K562 (cell line): Measurements from ENCODE around the gene MAST3. TPM values are rescaled to one million over a fixed set of nuclear protein-coding genes. Genes with fewer than 3 reads are reported as not detected.
A peak's percentile ranks its signal among the peaks of the same experiment; 100 is the strongest.

Experiments
- CHD2 ChIP-seq: IDR thresholded peaks from 2 replicates; pipeline ENCODE4 v1.6.1; 2011; ENCODE audit warnings: low read depth, low read length
- HCFC1 ChIP-seq: IDR thresholded peaks from 2 replicates; pipeline ENCODE4 v1.6.1; 2012; ENCODE audit warnings: low read depth, low read length, improper control_type of control experiment
- IFI16 ChIP-seq: fragments of 250-450 bp; sonication (Bioruptor Pico); IDR thresholded peaks from 2 replicates; pipeline ENCODE4 v2.1.2; 2022; ENCODE audit warnings: mild to moderate bottlenecking, inconsistent platforms
- KLF16 ChIP-seq: IDR thresholded peaks from 2 replicates; pipeline ENCODE4 v1.6.1; 2016; ENCODE audit warnings: antibody characterized with exemption
- KLF6 ChIP-seq: fragments of 250-450 bp; sonication (Bioruptor Pico); IDR thresholded peaks from 2 replicates; pipeline ENCODE4 v1.4.0; 2020; ENCODE audit warnings: mild to moderate bottlenecking, moderate library complexity, borderline replicate concordance
- LCOR ChIP-seq: sonication (generic); formaldehyde crosslinking; IDR thresholded peaks from 2 replicates; pipeline ENCODE4 v1.8.0; 2022; ENCODE audit warnings: mild to moderate bottlenecking, missing genetic modification reagents
- NFE2L1 ChIP-seq: fragments of 450-650 bp; IDR thresholded peaks from 2 replicates; pipeline ENCODE4 v1.6.1; 2016; ENCODE audit warnings: missing genetic modification characterization, low read depth, mild to moderate bottlenecking, missing compliant biosample characterization, moderate library complexity, borderline replicate concordance
- RBM25 ChIP-seq: fragments of 200-400 bp; formaldehyde crosslinking; IDR thresholded peaks from 2 replicates; pipeline ENCODE4 v1.6.1; 2018; ENCODE audit warnings: low read length, low read depth, moderate library complexity; ENCODE audit not compliant: severe bottlenecking
- TCF7 ChIP-seq: sonication (generic); IDR thresholded peaks from 2 replicates; pipeline ENCODE4 v1.6.1; 2016; ENCODE audit warnings: antibody characterized with exemption, borderline replicate concordance
- THRAP3 ChIP-seq: fragments of 450-650 bp; IDR thresholded peaks from 2 replicates; pipeline ENCODE4 v1.6.1; 2016; ENCODE audit warnings: mild to moderate bottlenecking, inconsistent platforms, borderline replicate concordance
- U2AF1 ChIP-seq: fragments of 200-400 bp; formaldehyde crosslinking; optimal IDR thresholded peaks from 2 replicates; pipeline ENCODE3; 2017; ENCODE audit warnings: mild to moderate bottlenecking, low read depth, low read length, moderate library complexity
- XRCC3 ChIP-seq: fragments of 450-650 bp; IDR thresholded peaks from 2 replicates; pipeline ENCODE4 v1.6.1; 2017; ENCODE audit warnings: mild to moderate bottlenecking, moderate library complexity
- polyA plus RNA-seq, 8 experiments: library from polyadenylated mRNA; depleted of rRNA in 4 of 8; stranded (reverse) in 5 of 8; unstranded in 3 of 8; fragments of >200 nt; fragmentation: Nextera tagmentation in 2 of 8; fragmentation: Illumina TruSeq in 1 of 8; extraction: Ambion mirVana in 2 of 8; extraction: Trizol in 1 of 8; gene quantifications; 2 replicates each; pipeline versions ENCODE4 v1.2.1 to v1.2.3, GENCODE V29; 2011 to 2014; ENCODE audit warnings: inconsistent platforms in 1 of 8, missing spikeins in 1 of 8
- total RNA-seq, 7 experiments: library from RNA; depleted of rRNA in 6 of 7; stranded (reverse); fragments of >200 nt in 6 of 7; fragmentation: Illumina TruSeq in 2 of 7; extraction: Trizol in 2 of 7; gene quantifications; 2 replicates each; pipeline versions ENCODE4 v1.2.1 to v1.2.3, GENCODE V29; 2011 to 2021; ENCODE audit warnings: low replicate concordance in 1 of 7
- TF ChIP-seq, protein P1 (sequence below), 3 experiments: IDR thresholded peaks in 2 of 3; conservative IDR thresholded peaks in 1 of 3; 2 replicates each; pipeline ENCODE4 v1.5.1; 2011 to 2012; ENCODE audit warnings: low read length in 3 of 3, mild to moderate bottlenecking in 3 of 3, control low read depth in 2 of 3, improper control_type of control experiment in 1 of 3, inconsistent platforms in 1 of 3, low read depth in 1 of 3, mixed read lengths in 1 of 3, moderate library complexity in 1 of 3; ENCODE audit not compliant: insufficient read depth in 2 of 3
- TF ChIP-seq, protein P2 (sequence below): conservative IDR thresholded peaks from 2 replicates; pipeline ENCODE4 v1.6.1; 2011; ENCODE audit warnings: low read depth, mild to moderate bottlenecking, low read length; ENCODE audit not compliant: control insufficient read depth
- TF ChIP-seq, protein P3 (sequence below): fragments of 450-650 bp; formaldehyde crosslinking; IDR thresholded peaks from 2 replicates; pipeline ENCODE4 v1.4.0; 2022; ENCODE audit warnings: missing genetic modification characterization
- TF ChIP-seq, protein P4 (sequence below): fragments of 250-450 bp; sonication (Bioruptor Pico); IDR thresholded peaks from 2 replicates; pipeline ENCODE4 v1.4.0; 2020; ENCODE audit warnings: borderline replicate concordance

Gene MAST3
- total and polyA plus RNA-seq, 9 of the 15 experiments (the other 6 are each of a cell fraction or from before 2014, with no cell fraction given), result 0.94 to 9.9 (median 2.4) TPM

DNA sequence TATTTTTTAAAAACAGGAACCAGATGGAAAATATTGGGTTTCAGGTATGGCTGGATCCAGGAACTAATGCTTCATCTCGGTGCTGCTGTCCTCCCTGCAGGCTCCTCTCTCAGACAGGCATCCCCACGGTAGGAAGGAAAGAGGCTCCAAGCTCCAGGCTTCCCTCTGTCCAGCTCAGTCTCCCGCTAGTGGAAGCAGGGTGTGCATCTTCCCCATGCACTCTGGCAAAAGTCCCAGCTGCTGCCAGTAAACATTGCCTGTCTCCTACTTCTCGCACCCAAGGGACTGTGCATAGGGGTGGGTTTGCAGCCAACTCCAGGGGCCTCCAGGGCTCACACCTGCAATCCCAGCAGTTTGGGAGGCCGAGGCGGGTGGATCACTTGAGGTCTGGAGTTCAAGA, 40.0 kb upstream of the MAST3 start (continued):
- TF ChIP-seq, protein P1, sequence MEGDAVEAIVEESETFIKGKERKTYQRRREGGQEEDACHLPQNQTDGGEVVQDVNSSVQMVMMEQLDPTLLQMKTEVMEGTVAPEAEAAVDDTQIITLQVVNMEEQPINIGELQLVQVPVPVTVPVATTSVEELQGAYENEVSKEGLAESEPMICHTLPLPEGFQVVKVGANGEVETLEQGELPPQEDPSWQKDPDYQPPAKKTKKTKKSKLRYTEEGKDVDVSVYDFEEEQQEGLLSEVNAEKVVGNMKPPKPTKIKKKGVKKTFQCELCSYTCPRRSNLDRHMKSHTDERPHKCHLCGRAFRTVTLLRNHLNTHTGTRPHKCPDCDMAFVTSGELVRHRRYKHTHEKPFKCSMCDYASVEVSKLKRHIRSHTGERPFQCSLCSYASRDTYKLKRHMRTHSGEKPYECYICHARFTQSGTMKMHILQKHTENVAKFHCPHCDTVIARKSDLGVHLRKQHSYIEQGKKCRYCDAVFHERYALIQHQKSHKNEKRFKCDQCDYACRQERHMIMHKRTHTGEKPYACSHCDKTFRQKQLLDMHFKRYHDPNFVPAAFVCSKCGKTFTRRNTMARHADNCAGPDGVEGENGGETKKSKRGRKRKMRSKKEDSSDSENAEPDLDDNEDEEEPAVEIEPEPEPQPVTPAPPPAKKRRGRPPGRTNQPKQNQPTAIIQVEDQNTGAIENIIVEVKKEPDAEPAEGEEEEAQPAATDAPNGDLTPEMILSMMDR (IDR thresholded peaks at IDR 0.05 in 2 of 3, conservative IDR thresholded peaks at IDR 0.05 in 1 of 3; ENCODE audit: insufficient read depth in 2 of 3, low read depth in 1 of 3, low read length in 3 of 3), result 0 out of 6 replicates have a peak, but pooled peaks of 1 of the 3 experiments have one; percentile 1
- TF ChIP-seq, protein P2, sequence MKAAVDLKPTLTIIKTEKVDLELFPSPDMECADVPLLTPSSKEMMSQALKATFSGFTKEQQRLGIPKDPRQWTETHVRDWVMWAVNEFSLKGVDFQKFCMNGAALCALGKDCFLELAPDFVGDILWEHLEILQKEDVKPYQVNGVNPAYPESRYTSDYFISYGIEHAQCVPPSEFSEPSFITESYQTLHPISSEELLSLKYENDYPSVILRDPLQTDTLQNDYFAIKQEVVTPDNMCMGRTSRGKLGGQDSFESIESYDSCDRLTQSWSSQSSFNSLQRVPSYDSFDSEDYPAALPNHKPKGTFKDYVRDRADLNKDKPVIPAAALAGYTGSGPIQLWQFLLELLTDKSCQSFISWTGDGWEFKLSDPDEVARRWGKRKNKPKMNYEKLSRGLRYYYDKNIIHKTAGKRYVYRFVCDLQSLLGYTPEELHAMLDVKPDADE, result no peak
- no peak for TF ChIP-seq U2AF1
- TF ChIP-seq LCOR (CRISPR knock-in tag), result no peak
- TF ChIP-seq, protein P3, sequence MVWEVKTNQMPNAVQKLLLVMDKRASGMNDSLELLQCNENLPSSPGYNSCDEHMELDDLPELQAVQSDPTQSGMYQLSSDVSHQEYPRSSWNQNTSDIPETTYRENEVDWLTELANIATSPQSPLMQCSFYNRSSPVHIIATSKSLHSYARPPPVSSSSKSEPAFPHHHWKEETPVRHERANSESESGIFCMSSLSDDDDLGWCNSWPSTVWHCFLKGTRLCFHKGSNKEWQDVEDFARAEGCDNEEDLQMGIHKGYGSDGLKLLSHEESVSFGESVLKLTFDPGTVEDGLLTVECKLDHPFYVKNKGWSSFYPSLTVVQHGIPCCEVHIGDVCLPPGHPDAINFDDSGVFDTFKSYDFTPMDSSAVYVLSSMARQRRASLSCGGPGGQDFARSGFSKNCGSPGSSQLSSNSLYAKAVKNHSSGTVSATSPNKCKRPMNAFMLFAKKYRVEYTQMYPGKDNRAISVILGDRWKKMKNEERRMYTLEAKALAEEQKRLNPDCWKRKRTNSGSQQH, result no peak
- TF ChIP-seq, protein P4, sequence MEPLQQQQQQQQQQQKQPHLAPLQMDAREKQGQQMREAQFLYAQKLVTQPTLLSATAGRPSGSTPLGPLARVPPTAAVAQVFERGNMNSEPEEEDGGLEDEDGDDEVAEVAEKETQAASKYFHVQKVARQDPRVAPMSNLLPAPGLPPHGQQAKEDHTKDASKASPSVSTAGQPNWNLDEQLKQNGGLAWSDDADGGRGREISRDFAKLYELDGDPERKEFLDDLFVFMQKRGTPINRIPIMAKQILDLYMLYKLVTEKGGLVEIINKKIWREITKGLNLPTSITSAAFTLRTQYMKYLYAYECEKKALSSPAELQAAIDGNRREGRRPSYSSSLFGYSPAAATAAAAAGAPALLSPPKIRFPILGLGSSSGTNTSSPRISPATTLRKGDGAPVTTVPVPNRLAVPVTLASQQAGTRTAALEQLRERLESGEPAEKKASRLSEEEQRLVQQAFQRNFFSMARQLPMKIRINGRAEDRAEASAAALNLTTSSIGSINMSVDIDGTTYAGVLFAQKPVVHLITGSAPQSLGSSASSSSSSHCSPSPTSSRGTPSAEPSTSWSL, result no peak
- TF ChIP-seq CHD2, result no peak
- no peak for TF ChIP-seq HCFC1
- no peak for TF ChIP-seq THRAP3
- no peak for TF ChIP-seq XRCC3
- TF ChIP-seq IFI16 (CRISPR knock-in tag), result no peak
- no peak for TF ChIP-seq KLF6 (CRISPR knock-in tag)
- TF ChIP-seq KLF16, result no peak
- TF ChIP-seq TCF7, result no peak
- TF ChIP-seq NFE2L1 (tag), result no peak
- peak; percentile 17 for TF ChIP-seq RBM25
